IPS DF 6.9 (cell line): Measurements from ENCODE around the gene TP53TG5.

Experiments
- DNase-seq: peaks from one replicate; pipeline ENCODE4 v3.0.0-alpha.2; 2013; ENCODE audit warnings: low read depth, low spot score
- H3K27ac ChIP-seq: one replicate; pipeline ENCODE4 v1.5.1; 2013; ENCODE audit warnings: low read length, control low read depth
- H3K27me3 ChIP-seq: 2 replicates; pipeline ENCODE4 v1.6.1; 2013; ENCODE audit warnings: mild to moderate bottlenecking, low read length; ENCODE audit not compliant: control insufficient read depth, insufficient read depth
- H3K36me3 ChIP-seq: 2 replicates; pipeline ENCODE4 v1.6.1; 2013; ENCODE audit warnings: low read length; ENCODE audit not compliant: control insufficient read depth, insufficient read depth
- H3K4me1 ChIP-seq: 2 replicates; pipeline ENCODE4 v1.6.1; 2013; ENCODE audit warnings: low read length; ENCODE audit not compliant: control insufficient read depth, insufficient read depth
- H3K4me3 ChIP-seq: 2 replicates; pipeline ENCODE4 v1.5.1; 2013; ENCODE audit warnings: mild to moderate bottlenecking, low read length
- H3K9me3 ChIP-seq: 2 replicates; pipeline ENCODE4 v1.6.1; 2013; ENCODE audit warnings: low read length, inconsistent platforms; ENCODE audit not compliant: control insufficient read depth, insufficient read depth
- WGBS: extraction: QIAGEN DNeasy Blood & Tissue Kit; methylation state at CpG from one replicate; pipeline ENCODE4 v1.1.7; 2013; ENCODE audit warnings: mixed read lengths, missing lambda C conversion rate; ENCODE audit not compliant: insufficient read length, insufficient coverage; 5-methylcytosine and 5-hydroxymethylcytosine counted together

The TP53TG5 gene

GRCh38 chr20:45367126-45367525 is 11.0 kb downstream of the TP53TG5 start:
- H3K4me3 ChIP-seq, result no peak overlapping the region
- H3K36me3 ChIP-seq, result peaks cover 6% of the 10 kb centered on the region; the same call in 1 of the 2 replicates
- H3K27me3 ChIP-seq, result no peaks in the 10 kb centered on the region
- no peak for DNase-seq
- H3K27ac ChIP-seq, result no peak overlapping the region
- H3K4me1 ChIP-seq, result no peaks in the 10 kb centered on the region
- no peaks in the 10 kb centered on the region for H3K9me3 ChIP-seq

- WGBS, result no CpG with 5 or more reads among the region's 11 CpGs
- no peak for DNase-seq
- no peak overlapping the region for H3K27ac ChIP-seq
- no peak overlapping the region for H3K4me3 ChIP-seq
- H3K9me3 ChIP-seq, result no peaks in the 10 kb centered on the region
- peaks cover 6% of the 10 kb centered on the region; the same call in 1 of the 2 replicates for H3K36me3 ChIP-seq
- H3K4me1 ChIP-seq, result no peaks in the 10 kb centered on the region
- no peaks in the 10 kb centered on the region for H3K27me3 ChIP-seq
Measured at GRCh38 chr20:45366631-45367030, 11.5 kb downstream of the TP53TG5 start.

- Histone ChIP-seq H3K4me3 (no peak overlapping the region), H3K9me3 (no peaks in the 10 kb centered on the region), H3K27me3 (no peaks in the 10 kb centered on the region), H3K27ac (no peak overlapping the region), H3K4me1 (no peaks in the 10 kb centered on the region), H3K36me3 (peaks cover 6% of the 10 kb centered on the region; the same call in 1 of the 2 replicates)
- no CpG with 5 or more reads among the region's 1 CpG for WGBS
- no peak for DNase-seq
Measured at GRCh38 chr20:45366192-45366591, 11.9 kb downstream of the TP53TG5 start.

GRCh38 chr20:45365444-45365970 is 12.6 kb downstream of the TP53TG5 start:
- Histone ChIP-seq H3K4me1 (no peaks in the 10 kb centered on the region), H3K27me3 (no peaks in the 10 kb centered on the region), H3K9me3 (no peaks in the 10 kb centered on the region), H3K4me3 (no peak overlapping the region), H3K27ac (no peak overlapping the region), H3K36me3 (peaks cover 6% of the 10 kb centered on the region; the same call in 1 of the 2 replicates)
- DNase-seq, result no peak
- no CpG with 5 or more reads among the region's 5 CpGs for WGBS

- no peaks in the 10 kb centered on the region for H3K4me1 ChIP-seq
- no peak overlapping the region for H3K27ac ChIP-seq
- H3K36me3 ChIP-seq, result peaks cover 6% of the 10 kb centered on the region; the same call in 1 of the 2 replicates
- WGBS, result no CpG with 5 or more reads among the region's 23 CpGs
- H3K27me3 ChIP-seq, result no peaks in the 10 kb centered on the region
- peak overlapping the region; percentile 61 for H3K4me3 ChIP-seq
- no peak for DNase-seq
- no peaks in the 10 kb centered on the region for H3K9me3 ChIP-seq
Measured at GRCh38 chr20:45363611-45364492, 14.3 kb downstream of the TP53TG5 start.

- WGBS, result no CpG with 5 or more reads among the region's 55 CpGs
- Histone ChIP-seq H3K9me3 (no peaks in the 10 kb centered on the region), H3K4me3 (peak within 1 kb of the TSS; percentile 61), H3K27ac (no peak within 1 kb of the TSS), H3K4me1 (no peaks in the 10 kb centered on the region), H3K36me3 (peaks cover 3% of the 10 kb centered on the region; the same call in 1 of the 2 replicates), H3K27me3 (no peaks in the 10 kb centered on the region)
- peak; percentile 96 for DNase-seq
Measured at GRCh38 chr20:45362804-45363610, 15.1 kb downstream of the TP53TG5 start, which contains the start of gene SYS1. Gene SYS1 (plus strand): TSS chr20:45363156. CDS start chr20:45363532, 376 bp downstream.

GRCh38 chr20:45361793-45362192 is 16.3 kb downstream of the TP53TG5 start:
- no peak for DNase-seq
- no peak overlapping the region for H3K27ac ChIP-seq
- WGBS, result no CpG with 5 or more reads among the region's 6 CpGs
- no peak overlapping the region for H3K4me3 ChIP-seq
- no peaks in the 10 kb centered on the region for H3K9me3 ChIP-seq
- H3K36me3 ChIP-seq, result 0 out of 2 replicates have a peak, but pooled peaks cover 2% of the 10 kb centered on the region
- no peaks in the 10 kb centered on the region for H3K27me3 ChIP-seq
- H3K4me1 ChIP-seq, result no peaks in the 10 kb centered on the region

GRCh38 chr20:45359406-45360148 is 18.5 kb downstream of the TP53TG5 start:
- no peak for DNase-seq
- H3K4me1 ChIP-seq, result no peaks in the 10 kb centered on the region
- H3K9me3 ChIP-seq, result no peaks in the 10 kb centered on the region
- H3K4me3 ChIP-seq, result no peak overlapping the region
- H3K36me3 ChIP-seq, result no peaks in the 10 kb centered on the region
- no peak overlapping the region for H3K27ac ChIP-seq
- no peaks in the 10 kb centered on the region for H3K27me3 ChIP-seq
- no CpG with 5 or more reads among the region's 9 CpGs for WGBS

- WGBS, result no CpG with 5 or more reads among the region's 7 CpGs
- no peaks in the 10 kb centered on the region for H3K9me3 ChIP-seq
- no peaks in the 10 kb centered on the region for H3K27me3 ChIP-seq
- H3K27ac ChIP-seq, result no peak overlapping the region
- no peaks in the 10 kb centered on the region for H3K4me1 ChIP-seq
- no peak for DNase-seq
- H3K4me3 ChIP-seq, result no peak overlapping the region
- no peaks in the 10 kb centered on the region for H3K36me3 ChIP-seq
Measured at GRCh38 chr20:45359069-45359405, 19.1 kb downstream of the TP53TG5 start.
